Naive B cell (primary cell): ENCODE data around the gene MEGF6. TPM values are rescaled to one million over a fixed set of nuclear protein-coding genes. Genes with fewer than 3 reads are reported as not detected.
"Not testable (repeated sequence)": the region's sequence is repeated elsewhere in the genome, so short reads cannot be mapped to it uniquely, and the experiment has no call there.

Source experiments
- ATAC-seq, 2 donors: fragments of 150-1000 bp; cut with Tn5 transposase; 2 replicates each; pipeline ENCODE4 v1.10.0; 2021; ENCODE audit warnings: low read depth in 2 of 2, mild to moderate bottlenecking in 2 of 2, moderate library complexity in 2 of 2
- DNase-seq: peaks from one replicate; pipeline ENCODE4 v3.0.0; 2022
- H3K27ac Mint-ChIP-seq, 6 donors: one replicate each; pipeline ENCODE4 v1.8.0; 2020 to 2022; ENCODE audit warnings: mild to moderate bottlenecking in 6 of 6, mixed read lengths in 6 of 6, moderate library complexity in 5 of 6, inconsistent platforms in 2 of 6
- H3K27me3 Mint-ChIP-seq, 3 donors: one replicate each; pipeline ENCODE4 v1.8.0; 2021 to 2022; ENCODE audit warnings: mixed read lengths in 3 of 3, mild to moderate bottlenecking in 1 of 3
- H3K36me3 Mint-ChIP-seq, 2 donors: one replicate each; pipeline ENCODE4 v1.8.0; 2020 to 2022; ENCODE audit warnings: mixed read lengths in 2 of 2, inconsistent platforms in 1 of 2, mild to moderate bottlenecking in 1 of 2
- H3K4me1 Mint-ChIP-seq, 3 donors: one replicate each; pipeline ENCODE4 v1.8.0; 2020 to 2022; ENCODE audit warnings: mixed read lengths in 3 of 3, inconsistent platforms in 1 of 3, mild to moderate bottlenecking in 1 of 3, moderate library complexity in 1 of 3
- H3K4me3 Mint-ChIP-seq, 8 donors: one replicate each; pipeline ENCODE4 v1.8.0; 2020 to 2022; ENCODE audit warnings: mild to moderate bottlenecking in 8 of 8, mixed read lengths in 8 of 8, moderate library complexity in 8 of 8, inconsistent platforms in 2 of 8
- H3K9me3 Mint-ChIP-seq, 7 donors: one replicate each; pipeline ENCODE4 v1.8.0; 2020 to 2022; ENCODE audit warnings: mixed read lengths in 7 of 7, mild to moderate bottlenecking in 5 of 7, inconsistent platforms in 2 of 7, moderate library complexity in 1 of 7
- polyA plus RNA-seq, 6 donors: library from polyadenylated mRNA; unstranded; fragments of 300-500 nt; fragmentation: Illumina TruSeq; gene quantifications; one replicate each; pipeline ENCODE4 v1.2.3, GENCODE V29; 2021; ENCODE audit warnings: low read depth in 6 of 6

Gene MEGF6
- polyA plus RNA-seq, 6 donors from 2014 or later, result 3.1 to 8.8 (median 4.3) TPM; not detected in 1

- H3K27ac Mint-ChIP-seq, ATAC-seq, H3K36me3 Mint-ChIP-seq, DNase-seq, H3K9me3 Mint-ChIP-seq, H3K27me3 Mint-ChIP-seq: not testable (repeated sequence)
- H3K4me1 Mint-ChIP-seq, result peaks cover 12 to 20% (median 18%) of the 10 kb centered on the region in 3 donors
- H3K4me3 Mint-ChIP-seq, result peak overlapping the region in 2 of 8 donors; percentile 18 to 48
Measured at GRCh38 chr1:3575515-3575914, 35.8 kb downstream of the MEGF6 start.

GRCh38 chr1:3573500-3573899, 37.8 kb downstream of the MEGF6 start:
- peaks cover 10 to 26% (median 14%) of the 10 kb centered on the region in 3 donors for H3K4me1 Mint-ChIP-seq
- DNase-seq (no peak), ATAC-seq (no peak)
- no peaks in the 10 kb centered on the region for H3K27me3 Mint-ChIP-seq
- no peak overlapping the region for H3K4me3 Mint-ChIP-seq
- peak overlapping the region in 1 of 6 donors; percentile 56 for H3K27ac Mint-ChIP-seq
- H3K9me3 Mint-ChIP-seq, result no peaks in the 10 kb centered on the region
- H3K36me3 Mint-ChIP-seq, result no peaks in the 10 kb centered on the region

- H3K4me1 Mint-ChIP-seq, result peaks cover 10 to 19% (median 11%) of the 10 kb centered on the region in 3 donors
- not testable (repeated sequence) for H3K27ac Mint-ChIP-seq
Measured at GRCh38 chr1:3572638-3573037, 38.7 kb downstream of the MEGF6 start.

GRCh38 chr1:3571263-3571662, 40.0 kb downstream of the MEGF6 start:
- Mint-ChIP-seq H3K9me3 (no peaks in the 10 kb centered on the region), H3K4me1 (peaks cover 0 to 11% (median 6%) of the 10 kb centered on the region in 3 donors), H3K27me3 (no peaks in the 10 kb centered on the region), H3K27ac (no peak overlapping the region), H3K4me3 (no peak overlapping the region), H3K36me3 (no peaks in the 10 kb centered on the region)
- no peak for DNase-seq
- ATAC-seq, result no peak

More at GRCh38 chr1:3572638-3573037, 38.7 kb downstream of the MEGF6 start:
- not testable (repeated sequence) for H3K27me3 Mint-ChIP-seq, H3K36me3 Mint-ChIP-seq, H3K9me3 Mint-ChIP-seq, DNase-seq, H3K4me3 Mint-ChIP-seq, ATAC-seq

DNA sequence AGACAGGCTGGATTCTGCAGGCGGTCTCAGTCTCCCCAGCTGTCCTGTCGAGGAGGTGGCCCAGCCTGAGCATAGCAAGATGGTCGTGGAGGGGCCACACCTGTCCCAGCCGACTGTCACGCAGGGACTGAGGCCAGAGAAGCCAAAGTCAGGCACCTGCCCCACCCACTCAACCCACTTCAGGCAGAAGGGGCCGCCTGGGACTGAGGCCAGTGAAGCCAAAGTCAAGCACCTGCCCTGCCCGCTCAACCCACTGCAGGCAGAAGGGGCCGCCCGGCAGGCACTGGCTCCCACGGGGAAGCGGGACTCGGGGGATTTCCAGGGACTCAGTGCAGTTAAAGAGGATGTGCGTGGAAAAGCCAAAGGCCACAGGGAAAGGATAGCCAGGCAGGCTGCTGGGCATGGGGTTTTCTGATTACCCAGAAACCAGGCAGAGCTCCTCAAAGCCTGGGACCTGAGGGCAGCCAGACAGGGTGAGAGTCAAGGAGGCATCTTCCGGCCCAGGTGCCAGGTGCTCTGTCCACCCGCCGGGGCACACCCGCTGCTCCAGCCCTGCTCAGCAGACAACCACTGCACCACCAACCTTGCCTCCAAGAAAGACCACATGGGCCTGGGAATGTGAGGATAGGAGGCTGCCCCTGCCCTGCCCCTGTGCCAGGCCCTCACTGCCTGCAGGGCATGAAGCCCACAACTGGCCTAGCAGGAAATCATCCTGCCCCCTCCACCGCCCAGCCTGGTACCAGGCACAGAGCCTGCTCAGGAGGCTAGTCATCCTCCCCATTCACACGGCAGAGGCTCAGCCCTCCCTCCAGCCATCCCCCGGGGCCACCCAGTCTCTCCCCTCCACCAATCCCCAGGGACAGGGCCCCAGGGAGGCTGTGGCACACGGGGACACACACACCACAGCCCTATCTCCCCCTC, 41.0 kb downstream of the MEGF6 start:
- Mint-ChIP-seq H3K9me3 (no peaks in the 10 kb centered on the region), H3K36me3 (no peaks in the 10 kb centered on the region), H3K4me3 (no peak overlapping the region), H3K27ac (peak overlapping the region in 1 of 6 donors; percentile 90), H3K4me1 (peaks cover 0 to 11% (median 6%) of the 10 kb centered on the region in 3 donors), H3K27me3 (peaks cover 0 to under 1% (median 0%) of the 10 kb centered on the region in 3 donors)
- DNase-seq (no peak), ATAC-seq (no peak)

- peaks cover 0 to 9% (median 0%) of the 10 kb centered on the region in 3 donors for H3K27me3 Mint-ChIP-seq
- H3K4me3 Mint-ChIP-seq, result no peak overlapping the region
- peaks cover 0 to 11% (median 6%) of the 10 kb centered on the region in 3 donors for H3K4me1 Mint-ChIP-seq
- H3K36me3 Mint-ChIP-seq, result no peaks in the 10 kb centered on the region
- no peak for ATAC-seq
- H3K27ac Mint-ChIP-seq, result no peak overlapping the region
- no peaks in the 10 kb centered on the region for H3K9me3 Mint-ChIP-seq
- DNase-seq, result no peak
Measured at GRCh38 chr1:3569436-3569835, 41.9 kb downstream of the MEGF6 start.

GRCh38 chr1:3568815-3569435, 42.4 kb downstream of the MEGF6 start:
- no peak overlapping the region for H3K27ac Mint-ChIP-seq
- peaks cover 0 to 9% (median 0%) of the 10 kb centered on the region in 3 donors for H3K27me3 Mint-ChIP-seq
- peaks cover 0 to 11% (median 6%) of the 10 kb centered on the region in 3 donors for H3K4me1 Mint-ChIP-seq
- H3K36me3 Mint-ChIP-seq, result no peaks in the 10 kb centered on the region
- no peak overlapping the region for H3K4me3 Mint-ChIP-seq
- H3K9me3 Mint-ChIP-seq, result no peaks in the 10 kb centered on the region
- DNase-seq, result no peak
- ATAC-seq, result no peak

- Mint-ChIP-seq H3K27ac (no peak overlapping the region), H3K4me3 (no peak overlapping the region), H3K27me3 (peaks cover 0 to 9% (median 0%) of the 10 kb centered on the region in 3 donors), H3K4me1 (peaks cover 0 to 11% (median 6%) of the 10 kb centered on the region in 3 donors), H3K36me3 (no peaks in the 10 kb centered on the region), H3K9me3 (no peaks in the 10 kb centered on the region)
- DNase-seq, result no peak
- no peak for ATAC-seq
Measured at GRCh38 chr1:3566951-3567804, 44.1 kb downstream of the MEGF6 start.

DNA sequence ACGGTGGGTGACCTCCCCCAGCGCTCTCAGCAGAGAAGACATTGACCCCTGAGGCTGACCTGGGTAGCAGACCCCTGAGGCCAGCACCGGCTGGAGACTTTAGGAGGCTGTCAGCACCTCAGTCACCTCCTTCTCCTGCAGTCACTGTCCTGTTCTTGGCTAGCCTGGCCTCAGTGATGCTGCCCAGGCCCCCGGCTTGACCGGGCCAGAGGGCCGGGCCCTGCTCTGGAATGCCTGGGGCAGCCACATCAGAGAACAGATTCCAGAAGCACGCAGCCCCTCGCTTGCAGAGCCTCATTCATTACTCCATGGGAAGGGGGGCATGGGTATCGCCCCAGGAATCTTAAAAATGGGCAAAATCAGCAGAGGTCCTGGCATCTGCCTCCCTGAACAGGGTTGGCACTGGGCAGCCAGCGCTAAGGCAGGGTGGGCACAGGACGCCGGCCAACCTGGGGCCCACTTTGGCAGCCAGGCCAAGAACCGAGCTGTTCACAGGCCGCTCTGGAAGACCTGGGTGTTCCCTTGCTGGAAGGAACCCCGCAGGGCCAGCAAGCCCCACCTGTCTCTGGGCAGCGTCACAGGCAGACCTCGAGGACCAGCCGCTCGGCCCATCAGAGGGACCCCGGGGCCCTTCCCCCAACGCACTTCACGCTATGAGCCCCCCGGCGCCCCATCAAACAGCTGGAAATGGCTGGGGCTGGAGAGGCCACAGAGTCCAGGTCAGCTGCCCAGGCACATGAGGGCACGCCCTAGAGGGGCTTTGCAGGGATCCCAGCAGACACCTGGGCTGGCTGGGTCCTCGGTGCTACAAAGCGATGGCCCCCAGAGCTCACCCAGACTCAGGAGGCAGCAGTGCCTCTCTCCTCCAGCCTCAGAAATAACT, 45.1 kb downstream of the MEGF6 start:
- ATAC-seq (no peak), DNase-seq (no peak)
- Mint-ChIP-seq H3K4me1 (peaks cover 0 to 11% (median 6%) of the 10 kb centered on the region in 3 donors), H3K27me3 (peaks cover 0 to 9% (median 0%) of the 10 kb centered on the region in 3 donors), H3K27ac (no peak overlapping the region), H3K9me3 (no peaks in the 10 kb centered on the region), H3K4me3 (no peak overlapping the region), H3K36me3 (no peaks in the 10 kb centered on the region)

GRCh38 chr1:3564921-3565831, 46.1 kb downstream of the MEGF6 start:
- no peak overlapping the region for H3K4me3 Mint-ChIP-seq
- ATAC-seq, result peak; percentile 51 to 63
- no peaks in the 10 kb centered on the region for H3K9me3 Mint-ChIP-seq
- H3K36me3 Mint-ChIP-seq, result no peaks in the 10 kb centered on the region
- H3K27ac Mint-ChIP-seq, result no peak overlapping the region
- peaks cover 0 to 9% (median 0%) of the 10 kb centered on the region in 3 donors for H3K27me3 Mint-ChIP-seq
- DNase-seq, result peak; percentile 37
- peaks cover 0 to 3% (median 0%) of the 10 kb centered on the region in 3 donors for H3K4me1 Mint-ChIP-seq

- H3K36me3 Mint-ChIP-seq, result no peaks in the 10 kb centered on the region
- H3K27ac Mint-ChIP-seq, result no peak overlapping the region
- no peak overlapping the region for H3K4me3 Mint-ChIP-seq
- no peak for ATAC-seq
- peaks cover 0 to 9% (median 0%) of the 10 kb centered on the region in 3 donors for H3K27me3 Mint-ChIP-seq
- DNase-seq, result no peak
- H3K4me1 Mint-ChIP-seq, result no peaks in the 10 kb centered on the region
- H3K9me3 Mint-ChIP-seq, result peaks cover 0 to 6% (median 0%) of the 10 kb centered on the region in 7 donors
Measured at GRCh38 chr1:3563610-3564009, 47.7 kb downstream of the MEGF6 start.
